SK-N-MC (cell line): ENCODE data around the gene PPP4R4.
A peak's percentile ranks its signal among the peaks of the same experiment; 100 is the strongest.
"Not testable (repeated sequence)": the region's sequence is repeated elsewhere in the genome, so short reads cannot be mapped to it uniquely, and the experiment has no call there.

ENCODE experiments used
- DNase-seq: peaks from one replicate; pipeline ENCODE4 v3.0.0-alpha.2; 2011; ENCODE audit warnings: low read depth, low spot score
- H3K27ac ChIP-seq: fragments of 200-600 bp; sonication (generic); 2 replicates; pipeline ENCODE4 v1.5.1; 2016; ENCODE audit warnings: mixed run types
- H3K36me3 ChIP-seq: fragments of 200-600 bp; sonication (generic); 2 replicates; pipeline ENCODE4 v1.6.1; 2017; ENCODE audit warnings: antibody characterized with exemption, low read length, mixed read lengths; ENCODE audit not compliant: insufficient read depth
- H3K4me3 ChIP-seq: fragments of 200-600 bp; sonication (generic); 2 replicates; pipeline ENCODE4 v1.5.1; 2016
- H3K9ac ChIP-seq: fragments of 200-600 bp; sonication (generic); 2 replicates; pipeline ENCODE4 v1.8.0; 2017; ENCODE audit warnings: mixed run types, mixed read lengths; ENCODE audit not compliant: insufficient read length
- H3K9me3 ChIP-seq: fragments of 200-600 bp; sonication (generic); 2 replicates; pipeline ENCODE4 v1.6.1; 2017; ENCODE audit warnings: low read depth, mild to moderate bottlenecking, antibody characterized with exemption, low read length, moderate library complexity, mixed read lengths
- EZH2 ChIP-seq: fragments of 200-600 bp; sonication (generic); IDR thresholded peaks from one replicate; pipeline ENCODE4 v1.6.1; 2017; ENCODE audit warnings: antibody characterized with exemption
- FOXP2 ChIP-seq: optimal IDR thresholded peaks from 2 replicates; pipeline ENCODE3; 2011; ENCODE audit warnings: mild to moderate bottlenecking, moderate library complexity; ENCODE audit not compliant: insufficient read depth; ENCODE audit errors: extremely low read length, control extremely low read depth
- POLR2AphosphoS5 ChIP-seq: IDR thresholded peaks from 2 replicates; pipeline ENCODE4 v1.6.1; 2012; ENCODE audit warnings: mild to moderate bottlenecking, low read depth, low read length, borderline replicate concordance

PPP4R4 gene

GRCh38 chr14:94267352-94267751, 93.2 kb downstream of the PPP4R4 start:
- no peaks in the 10 kb centered on the region for H3K36me3 ChIP-seq
- H3K4me3 ChIP-seq, result no peak overlapping the region
- H3K27ac ChIP-seq, result no peak overlapping the region
- TF ChIP-seq FOXP2, result no peak
- no peak for TF ChIP-seq POLR2AphosphoS5
- TF ChIP-seq EZH2, result no peak
- H3K9ac ChIP-seq, result no peak overlapping the region
- H3K9me3 ChIP-seq, result 0 out of 2 replicates have a peak, but pooled peaks cover 2% of the 10 kb centered on the region
- no peak for DNase-seq

DNA sequence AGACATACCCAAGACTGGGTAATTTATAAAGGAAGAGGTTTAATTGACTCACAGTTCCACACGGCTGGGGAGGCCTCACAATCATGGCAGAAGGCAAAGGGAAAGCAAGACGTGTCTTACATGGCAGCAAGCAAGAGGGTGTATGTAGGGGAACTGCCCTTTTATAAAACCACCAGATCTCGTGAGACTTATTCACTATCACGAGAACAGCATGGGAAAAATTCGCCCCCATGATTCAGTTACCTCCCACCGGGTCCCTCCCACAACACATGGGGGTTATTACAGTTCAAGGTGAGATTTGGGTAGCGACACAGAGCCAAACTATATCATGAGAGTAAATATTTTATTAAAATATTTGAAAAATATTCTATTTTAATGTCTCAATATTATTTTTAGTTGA, 94.5 kb downstream of the PPP4R4 start:
- DNase-seq, H3K9me3 ChIP-seq, H3K4me3 ChIP-seq, H3K27ac ChIP-seq, H3K9ac ChIP-seq, H3K36me3 ChIP-seq: not testable (repeated sequence)

- no peaks in the 10 kb centered on the region for H3K9me3 ChIP-seq
- DNase-seq, result no peak
Observed at GRCh38 chr14:94269156-94269555, 95.0 kb downstream of the PPP4R4 start.

DNA sequence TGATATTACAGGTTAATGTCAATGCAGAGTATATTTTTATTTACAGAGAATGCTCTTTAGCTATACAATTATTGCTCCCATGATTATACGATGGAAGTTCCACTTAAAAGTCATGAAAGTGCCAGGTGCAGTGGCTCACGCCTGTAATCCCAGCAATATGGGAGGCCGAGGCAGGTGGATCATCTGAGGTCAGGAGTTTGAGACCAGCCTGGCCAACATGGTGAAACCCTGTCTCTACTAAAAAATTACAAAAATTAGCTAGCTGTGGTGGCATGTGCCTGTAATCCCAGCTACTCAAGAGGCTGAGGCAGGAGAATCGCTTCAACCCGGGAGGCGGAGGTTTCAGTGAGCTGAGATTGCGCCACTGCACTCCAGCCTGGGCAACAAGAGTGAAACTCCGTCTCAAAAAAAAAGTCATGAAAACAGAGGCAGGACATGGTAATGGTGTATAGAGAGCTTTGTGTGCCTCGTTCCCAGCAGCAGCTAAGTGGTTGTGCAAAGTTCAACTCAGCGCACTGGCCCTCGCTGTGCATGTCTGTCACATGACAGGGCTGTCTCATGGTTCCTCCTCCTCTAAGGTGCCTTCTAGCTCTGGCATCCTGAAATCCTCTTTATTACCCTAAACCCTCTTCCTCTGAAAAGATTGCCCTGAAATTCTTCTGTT, 102.9 kb downstream of the PPP4R4 start:
- not testable (repeated sequence) for H3K9me3 ChIP-seq, H3K27ac ChIP-seq, H3K9ac ChIP-seq, DNase-seq, H3K4me3 ChIP-seq, H3K36me3 ChIP-seq

More at GRCh38 chr14:94269156-94269555, 95.0 kb downstream of the PPP4R4 start:
- no peak overlapping the region for H3K4me3 ChIP-seq
- H3K9ac ChIP-seq, result no peak overlapping the region
- H3K27ac ChIP-seq, result no peak overlapping the region
- TF ChIP-seq POLR2AphosphoS5, result no peak
- no peak for TF ChIP-seq FOXP2
- TF ChIP-seq EZH2, result no peak
- H3K36me3 ChIP-seq, result no peaks in the 10 kb centered on the region

DNA sequence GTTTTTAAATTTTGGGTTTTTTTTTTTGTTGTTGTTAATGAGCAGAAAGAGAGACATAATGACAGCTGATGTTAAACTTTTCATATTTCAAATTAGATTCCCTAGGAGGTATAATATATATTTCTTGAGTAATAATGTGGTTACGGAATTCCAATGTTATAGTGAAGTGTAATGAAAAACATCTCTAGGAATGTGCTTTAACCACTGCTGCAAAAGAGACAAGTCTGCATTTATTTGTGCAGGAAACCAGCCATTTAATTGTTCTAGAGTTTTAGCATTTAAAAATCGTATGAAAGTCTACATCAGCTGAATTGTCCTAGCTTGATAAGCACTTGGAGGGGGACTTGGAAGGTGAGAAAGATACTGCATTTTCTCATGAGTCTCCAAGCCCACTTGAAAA, 104.6 kb downstream of the PPP4R4 start:
- Histone ChIP-seq H3K36me3 (no peaks in the 10 kb centered on the region), H3K9ac (no peak overlapping the region), H3K4me3 (peak overlapping the region; percentile 44), H3K27ac (no peak overlapping the region), H3K9me3 (no peaks in the 10 kb centered on the region)
- DNase-seq, result peak; percentile 52
- no peak for TF ChIP-seq EZH2
- TF ChIP-seq POLR2AphosphoS5, result no peak
- no peak for TF ChIP-seq FOXP2

GRCh38 chr14:94282991-94283723, 109.0 kb downstream of the PPP4R4 start:
- TF ChIP-seq FOXP2 (no peak), POLR2AphosphoS5 (no peak), EZH2 (no peak)
- DNase-seq, result no peak
- H3K36me3 ChIP-seq, result no peaks in the 10 kb centered on the region
- H3K9me3 ChIP-seq, result no peaks in the 10 kb centered on the region
- H3K27ac ChIP-seq, result no peak overlapping the region
- H3K4me3 ChIP-seq, result no peak overlapping the region
- H3K9ac ChIP-seq, result no peak overlapping the region

DNA sequence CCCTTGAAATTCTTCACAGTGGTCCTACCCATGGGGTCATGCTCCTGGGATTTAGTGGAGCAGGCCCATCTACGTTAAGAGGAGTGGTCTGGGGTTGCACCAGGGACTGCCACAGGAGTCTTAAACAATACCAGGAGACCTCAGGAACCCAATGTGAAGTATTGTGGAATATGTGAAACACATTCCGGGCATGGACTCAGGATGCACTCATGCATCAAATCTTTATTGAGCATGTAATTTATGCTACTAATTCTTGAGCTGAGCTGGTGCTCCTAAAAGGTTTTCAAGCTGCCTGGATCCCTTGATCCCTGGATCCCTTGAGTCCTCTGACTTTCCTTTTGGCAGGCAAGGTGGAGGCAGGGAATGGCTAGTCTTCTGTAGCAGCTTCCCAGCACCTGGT, 110.1 kb downstream of the PPP4R4 start:
- H3K27ac ChIP-seq, result no peak overlapping the region
- no peak for TF ChIP-seq POLR2AphosphoS5
- TF ChIP-seq EZH2, result no peak
- no peak for TF ChIP-seq FOXP2

GRCh38 chr14:94285158-94285557, 111.0 kb downstream of the PPP4R4 start:
- Histone ChIP-seq H3K4me3 (no peak overlapping the region), H3K9me3 (no peaks in the 10 kb centered on the region), H3K36me3 (no peaks in the 10 kb centered on the region), H3K9ac (no peak overlapping the region), H3K27ac (no peak overlapping the region)
- DNase-seq, result no peak
- no peak for TF ChIP-seq POLR2AphosphoS5
- TF ChIP-seq FOXP2, result no peak
- TF ChIP-seq EZH2, result no peak

More for the DNA sequence above, 110.1 kb downstream of the PPP4R4 start:
- no peaks in the 10 kb centered on the region for H3K9me3 ChIP-seq
- no peak overlapping the region for H3K4me3 ChIP-seq
- no peaks in the 10 kb centered on the region for H3K36me3 ChIP-seq
- H3K9ac ChIP-seq, result no peak overlapping the region
- DNase-seq, result no peak

DNA sequence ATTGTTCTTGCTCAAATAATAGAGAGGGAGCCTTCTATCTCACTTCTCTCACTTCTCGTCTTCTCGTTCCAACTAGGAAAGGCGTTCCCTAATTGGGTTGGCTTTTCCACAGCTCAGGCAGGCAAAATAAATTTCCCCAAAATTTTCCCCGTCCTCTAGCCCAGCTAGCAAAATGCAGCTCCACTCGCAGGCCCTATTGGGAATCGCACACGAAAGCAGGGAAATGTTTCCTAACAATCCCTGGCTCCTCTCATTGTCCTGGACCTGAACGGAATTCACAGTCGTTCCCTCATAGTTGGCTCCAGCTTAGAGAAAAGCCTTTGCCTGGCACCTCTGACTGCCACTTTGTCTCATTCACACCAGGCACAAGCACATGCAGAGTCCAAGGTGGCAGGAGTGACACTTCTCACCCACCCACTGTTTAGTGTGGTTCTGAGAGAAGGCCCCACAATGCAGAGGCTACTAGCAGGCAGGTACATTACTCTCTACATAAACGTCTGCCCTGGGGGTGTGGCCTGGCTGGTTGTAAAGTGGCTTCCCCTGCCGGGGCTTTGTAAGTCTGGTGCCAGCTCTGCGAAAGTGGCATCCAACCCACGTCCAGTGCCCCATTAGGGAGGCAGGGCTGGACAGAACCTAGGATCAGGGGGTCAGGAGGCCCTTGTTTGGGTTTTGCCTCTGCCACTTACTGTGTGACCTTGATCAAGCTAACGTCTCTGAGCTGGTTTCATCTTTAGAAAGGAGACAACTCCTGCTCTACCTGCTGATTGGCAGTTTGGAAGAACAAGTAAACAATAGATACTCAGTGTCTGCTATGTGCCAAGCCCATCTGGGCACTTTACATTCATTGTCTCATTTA, 114.7 kb downstream of the PPP4R4 start:
- Histone ChIP-seq H3K27ac (no peak overlapping the region), H3K4me3 (no peak overlapping the region), H3K9me3 (no peaks in the 10 kb centered on the region), H3K9ac (no peak overlapping the region), H3K36me3 (no peaks in the 10 kb centered on the region)
- no peak for DNase-seq
- TF ChIP-seq EZH2 (no peak), POLR2AphosphoS5 (no peak), FOXP2 (no peak)
